ENCODE measurements around the gene ADAMTS2.
"Not testable (repeated sequence)": the region's sequence is repeated elsewhere in the genome, so short reads cannot be mapped to it uniquely, and the experiment has no call there.

Gene ADAMTS2

DNA sequence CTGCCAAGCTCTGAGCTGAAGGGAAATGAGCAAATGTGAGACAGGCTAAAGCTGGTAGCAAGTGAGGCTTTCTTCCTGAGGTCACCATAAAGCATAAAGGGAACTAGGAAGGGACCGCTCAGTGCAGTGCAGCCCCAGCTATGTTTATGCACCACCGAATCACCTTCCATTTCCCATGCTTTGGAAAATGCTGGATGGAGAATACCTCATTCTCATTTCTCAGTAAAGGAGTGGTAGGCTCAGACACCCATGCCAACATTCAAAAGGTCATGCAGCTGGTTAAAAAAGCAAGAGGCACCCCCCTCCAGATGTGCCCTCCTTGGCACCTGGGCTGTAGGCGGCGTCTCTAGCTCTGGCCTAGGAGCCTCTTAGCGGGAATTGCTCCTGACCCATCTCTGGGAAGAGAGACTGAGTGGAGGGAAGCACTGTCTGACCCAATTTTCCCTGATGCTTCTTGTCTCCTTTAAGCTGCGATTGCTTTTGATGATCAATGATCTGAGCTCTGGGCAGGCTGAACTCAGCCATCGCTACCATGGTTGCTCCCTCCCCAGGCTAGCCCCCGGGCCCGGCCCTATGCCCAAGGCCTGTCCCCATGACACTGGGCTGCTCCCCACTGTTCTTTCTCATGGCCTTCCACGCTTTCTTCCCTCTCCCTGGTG is 226.4 kb downstream of the ADAMTS2 start:
- DNase-seq = no peak

DNA sequence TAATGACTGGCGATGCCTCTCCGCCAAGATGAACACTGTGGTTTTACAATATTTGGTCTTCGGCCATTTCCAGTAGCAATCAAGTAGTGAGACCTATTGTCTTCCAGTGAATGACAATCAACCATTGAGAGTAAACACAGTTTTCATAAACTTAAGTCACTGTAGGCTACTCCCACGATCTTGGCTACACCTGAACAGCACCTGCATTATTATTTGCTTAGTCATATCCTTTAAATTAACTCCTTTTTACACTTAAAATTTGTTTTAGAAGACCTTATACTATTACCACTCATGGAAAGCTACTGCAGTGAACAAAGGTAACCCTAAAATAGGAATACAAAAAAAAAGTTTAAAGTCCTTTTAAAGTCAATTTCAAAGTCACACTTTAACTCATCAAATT is 226.9 kb downstream of the ADAMTS2 start:
- no peak for DNase-seq

DNA sequence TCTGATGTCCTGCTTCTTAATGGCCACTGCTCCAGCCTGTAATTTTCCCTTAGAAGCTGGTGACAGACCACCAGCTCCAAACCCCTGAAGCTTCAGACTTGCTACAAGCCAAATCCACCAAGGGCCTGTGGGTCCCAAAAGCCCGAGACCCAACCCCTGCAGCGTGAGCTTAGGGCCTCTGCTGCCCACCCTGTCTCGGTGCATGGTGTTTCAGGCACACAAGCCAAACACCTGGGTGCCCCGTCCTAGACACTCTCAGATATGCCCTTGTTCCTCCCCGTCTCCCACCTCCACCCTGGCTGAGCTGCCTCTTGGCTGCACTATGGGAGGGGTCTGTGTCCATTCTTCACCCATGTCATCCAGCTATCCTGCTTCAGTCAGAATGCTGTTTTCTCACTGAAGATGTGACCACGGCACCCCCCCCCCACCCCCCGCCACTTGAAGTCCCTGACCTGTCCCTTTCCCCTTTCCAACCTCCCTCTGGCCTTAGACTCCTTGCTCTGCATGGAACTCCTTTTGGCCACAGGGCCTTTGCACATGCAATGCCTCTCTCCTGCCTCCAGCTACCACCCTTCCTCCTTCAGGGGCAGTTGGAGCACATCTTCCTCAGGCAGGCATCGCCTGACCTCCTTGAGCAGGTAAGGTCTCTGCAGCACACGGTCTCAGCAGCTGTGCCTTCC is 229.3 kb downstream of the ADAMTS2 start:
- no peak for DNase-seq

DNA sequence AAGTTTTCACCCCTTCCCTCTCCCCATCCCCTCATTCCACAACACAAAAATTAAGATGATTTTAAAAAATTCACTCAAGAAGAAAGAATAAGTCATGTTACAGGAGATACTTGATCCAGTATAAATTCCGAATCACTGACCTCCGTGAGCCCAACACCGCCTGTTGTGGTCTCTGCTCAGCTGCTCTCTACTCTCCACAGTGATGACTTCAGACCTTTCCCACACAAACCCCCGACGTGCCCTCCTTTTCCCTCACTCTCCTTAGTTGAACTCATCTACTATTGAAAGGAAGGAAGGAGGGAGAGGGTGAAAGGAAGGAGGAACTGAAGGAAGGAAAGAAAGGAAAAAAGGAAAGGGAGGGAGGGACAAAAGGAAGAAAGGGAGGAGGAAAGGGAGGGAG is 230.0 kb downstream of the ADAMTS2 start:
- DNase-seq = no peak

DNA sequence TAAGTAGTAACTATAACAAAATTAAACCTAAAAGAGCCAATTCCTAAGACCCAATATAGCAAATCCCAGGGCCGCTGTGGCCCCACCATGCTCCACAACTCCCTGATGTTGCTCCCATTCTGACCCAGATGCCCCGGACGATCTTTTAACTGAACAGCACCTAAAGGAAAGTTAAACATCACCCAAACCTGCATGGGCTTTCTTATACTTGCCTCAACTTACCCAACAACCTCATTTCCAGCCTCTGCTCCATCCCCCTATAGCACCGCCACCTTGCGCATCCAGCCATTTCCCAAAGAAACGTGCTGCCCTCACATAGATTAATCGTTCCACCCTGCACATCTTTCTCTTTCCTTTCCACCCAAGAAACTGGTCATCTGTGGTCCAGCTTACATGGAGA is 230.5 kb downstream of the ADAMTS2 start:
- no peak for DNase-seq

DNA sequence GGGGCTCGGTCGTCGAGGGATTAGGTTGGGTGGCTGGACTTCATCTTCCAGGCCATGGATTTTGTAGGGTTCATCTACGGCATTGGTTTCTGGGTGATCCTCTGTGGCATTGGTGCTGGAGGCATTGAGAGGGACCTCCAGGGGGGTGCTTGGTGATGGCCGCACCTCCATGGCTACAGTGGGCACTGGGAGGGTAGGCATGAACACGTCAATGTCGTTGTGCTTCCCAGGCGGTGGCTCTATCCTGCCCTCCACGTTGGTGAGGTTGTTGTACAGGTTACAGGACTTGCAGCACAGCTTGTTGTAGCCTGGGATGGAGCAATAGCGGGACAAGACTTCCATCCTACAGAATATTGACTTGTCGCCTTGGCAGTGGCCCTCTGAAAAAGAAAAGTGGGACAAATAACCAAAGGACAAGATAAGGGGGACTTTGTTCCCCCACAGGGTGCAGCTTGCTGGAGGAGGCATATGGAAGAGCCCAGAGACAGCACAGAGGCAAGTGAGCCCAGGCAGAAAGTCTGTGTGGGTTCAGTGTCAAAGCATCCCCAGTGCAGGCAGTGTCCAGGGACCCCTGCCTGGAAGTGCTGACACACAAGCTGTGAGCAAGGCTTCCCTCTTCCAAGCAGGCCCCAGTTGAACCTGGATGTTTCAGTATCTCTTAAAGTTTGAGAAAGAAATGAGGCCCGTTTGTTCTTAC is 231.2 kb downstream of the ADAMTS2 start:
- DNase-seq = no peak

DNA sequence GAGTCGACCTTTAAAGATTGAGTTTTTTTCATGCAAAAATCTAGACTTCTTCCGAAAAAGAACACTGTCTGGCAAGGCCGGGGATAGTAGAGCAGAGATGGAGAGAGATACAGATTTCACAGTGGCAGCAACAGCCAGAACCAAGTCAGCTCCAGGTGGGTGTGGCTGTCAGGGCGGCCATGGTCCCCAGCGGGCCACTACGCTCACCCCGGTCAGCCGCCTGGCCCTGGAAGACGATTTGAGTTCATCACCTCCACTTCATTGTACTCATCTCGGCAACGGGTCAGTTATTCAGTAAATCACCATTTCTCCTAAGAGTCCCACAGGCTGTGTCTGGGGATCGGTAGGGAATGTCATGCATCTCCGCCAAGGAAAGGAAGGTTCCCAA is 232.1 kb downstream of the ADAMTS2 start:
- no peak for DNase-seq

DNA sequence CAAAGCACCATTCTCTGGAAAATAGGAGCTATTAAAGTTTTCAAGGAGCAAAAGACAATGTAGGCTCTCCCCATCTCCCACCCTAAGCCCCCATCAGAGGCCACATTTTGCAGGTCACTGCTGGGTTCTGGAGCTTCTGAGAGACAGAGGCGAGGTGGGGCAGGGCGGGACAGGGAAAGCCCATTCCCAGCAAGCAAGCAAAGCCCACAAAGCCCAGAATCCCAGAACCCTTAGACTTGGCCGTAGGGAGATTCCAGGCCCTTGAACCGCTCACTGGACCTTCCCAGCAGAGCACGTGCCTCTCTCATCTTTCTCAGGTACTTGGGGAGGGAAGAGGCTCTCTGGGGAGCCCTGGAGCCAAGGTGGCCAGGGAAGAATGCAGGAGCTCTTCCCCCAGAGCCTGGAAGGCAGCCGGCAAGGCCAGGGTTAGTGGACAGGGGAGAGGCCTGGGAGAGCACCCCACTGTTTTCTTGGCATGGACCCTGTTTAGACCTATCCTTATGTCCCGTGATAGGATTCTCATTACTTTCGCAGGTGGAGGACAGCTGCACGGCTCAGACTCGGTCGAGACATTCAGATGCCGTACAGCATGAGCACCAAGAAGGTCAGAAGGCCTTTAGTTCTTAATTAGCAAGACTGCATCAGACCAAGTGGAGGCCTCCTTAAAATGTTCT is 232.7 kb downstream of the ADAMTS2 start:
- DNase-seq = no peak

DNA sequence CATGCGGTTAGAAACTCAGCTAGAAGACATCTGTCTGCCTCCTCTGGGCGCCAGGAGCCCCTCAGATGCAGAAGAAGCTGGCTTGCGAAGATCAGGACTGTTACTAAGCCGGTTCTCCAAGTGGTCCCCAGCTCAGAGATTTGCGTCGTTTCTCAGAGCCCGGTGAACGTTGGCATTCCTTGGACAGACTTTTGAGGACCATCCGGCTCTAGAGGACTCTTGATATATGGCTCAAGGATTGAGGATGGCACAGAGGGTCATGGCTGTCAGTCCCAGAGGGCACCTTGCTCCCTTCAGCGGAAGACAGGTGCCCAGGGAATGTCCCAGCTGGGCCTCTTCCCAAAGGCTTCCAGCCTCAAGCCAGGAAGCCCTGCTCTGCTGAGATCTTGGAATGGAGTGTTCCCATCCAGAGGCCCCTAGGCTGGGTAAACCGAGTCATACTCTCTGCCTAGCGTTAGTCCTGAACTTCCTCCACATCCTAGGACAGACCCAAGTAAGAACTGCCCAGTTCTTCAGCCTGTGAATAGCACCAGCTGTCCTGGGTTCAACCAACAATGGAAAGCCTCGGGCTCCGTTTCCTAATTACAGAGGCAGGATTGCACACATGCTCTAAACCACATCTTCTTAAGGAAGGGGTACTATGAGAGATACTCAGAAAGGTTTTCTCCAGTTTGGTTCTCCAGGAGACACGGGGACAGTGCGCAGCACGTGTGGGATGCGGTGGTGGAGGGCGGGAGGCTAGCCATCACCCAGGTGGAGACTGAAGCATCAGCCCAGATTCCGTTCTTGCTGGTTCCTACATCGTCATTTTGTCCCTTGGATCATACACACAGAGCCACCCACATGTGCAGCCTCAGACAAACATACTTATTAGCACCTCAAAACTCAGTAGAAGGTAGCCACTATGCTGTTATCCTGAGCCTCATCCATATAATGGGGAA is 233.7 kb downstream of the ADAMTS2 start:
- no peak for DNase-seq

DNA sequence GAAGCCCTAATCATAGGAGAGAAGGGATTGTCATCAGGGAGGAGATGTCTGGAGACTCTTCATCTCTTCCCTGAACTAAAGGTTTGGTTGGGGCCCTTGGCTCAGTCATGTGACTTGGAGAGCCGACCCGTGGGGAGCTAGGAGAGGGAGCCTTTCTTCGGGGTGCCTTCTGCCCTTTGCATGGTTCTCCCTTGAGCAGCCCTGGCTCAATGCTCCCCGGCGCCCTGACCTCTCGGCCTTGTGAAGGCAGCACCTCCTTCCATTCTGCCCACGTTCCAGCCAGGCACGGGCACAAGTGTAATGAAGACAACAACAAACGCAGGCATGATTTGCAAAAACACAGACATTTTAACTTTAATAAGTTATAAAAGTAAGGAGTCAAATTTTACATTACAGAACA is 234.7 kb downstream of the ADAMTS2 start:
- no peak for DNase-seq

DNA sequence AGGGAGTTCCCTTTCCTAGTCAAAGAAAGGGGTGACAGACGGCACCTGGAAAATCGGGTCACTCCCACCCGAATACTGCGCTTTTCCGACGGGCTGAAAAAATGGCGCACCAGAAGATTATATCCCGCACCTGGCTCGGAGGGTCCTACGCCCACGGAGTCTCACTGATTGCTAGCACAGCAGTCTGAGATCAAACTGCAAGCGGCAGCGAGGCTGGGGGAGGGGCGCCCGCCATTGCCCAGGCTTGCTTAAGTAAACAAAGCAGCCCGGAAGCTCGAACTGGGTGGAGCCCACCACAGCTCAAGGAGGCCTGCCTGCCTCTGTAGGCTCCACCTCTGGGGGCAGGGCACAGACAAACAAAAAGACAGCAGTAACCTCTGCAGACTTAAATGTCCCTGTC is 244.0 kb downstream of the ADAMTS2 start:
- DNase-seq = not testable (repeated sequence)

DNA sequence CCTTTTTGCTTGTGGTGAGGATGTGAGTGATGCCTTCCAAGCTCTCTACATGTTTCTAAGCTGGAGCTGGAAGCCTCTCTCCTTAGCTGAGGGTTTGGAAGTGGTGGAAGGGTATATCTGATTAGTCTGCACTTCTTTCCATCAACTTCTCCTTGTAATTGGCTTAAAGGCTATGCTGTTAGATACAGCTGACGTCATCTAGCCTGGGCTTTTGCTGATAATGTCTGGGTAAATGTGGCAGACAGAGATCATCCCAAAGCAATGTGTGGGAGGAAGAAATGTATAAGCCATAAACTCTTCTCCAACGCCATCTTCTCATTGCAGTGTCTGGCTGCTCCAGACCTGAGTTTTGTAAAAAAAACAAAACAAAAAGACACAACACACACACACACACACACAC is 255.8 kb downstream of the ADAMTS2 start:
- DNase-seq = no peak

DNA sequence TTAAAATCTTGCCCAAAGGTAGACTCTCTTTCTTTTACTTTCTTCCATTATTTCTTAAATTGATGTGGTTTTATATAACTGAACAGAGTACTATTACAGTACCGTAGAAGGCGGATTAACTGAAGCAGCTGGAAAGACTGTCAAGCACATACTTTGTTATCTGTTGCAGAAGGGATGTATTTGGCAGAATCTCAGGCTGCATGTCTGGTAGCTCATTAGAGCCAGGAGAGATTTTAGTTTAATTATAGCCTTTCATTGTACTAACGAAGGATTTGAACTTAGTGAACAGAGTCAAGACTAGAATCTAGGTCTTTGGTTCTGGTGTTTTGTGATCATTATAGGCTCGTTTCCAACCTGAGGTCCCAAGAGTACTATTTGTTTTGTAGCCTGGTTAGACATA is 264.5 kb downstream of the ADAMTS2 start:
- DNase-seq = no peak

DNA sequence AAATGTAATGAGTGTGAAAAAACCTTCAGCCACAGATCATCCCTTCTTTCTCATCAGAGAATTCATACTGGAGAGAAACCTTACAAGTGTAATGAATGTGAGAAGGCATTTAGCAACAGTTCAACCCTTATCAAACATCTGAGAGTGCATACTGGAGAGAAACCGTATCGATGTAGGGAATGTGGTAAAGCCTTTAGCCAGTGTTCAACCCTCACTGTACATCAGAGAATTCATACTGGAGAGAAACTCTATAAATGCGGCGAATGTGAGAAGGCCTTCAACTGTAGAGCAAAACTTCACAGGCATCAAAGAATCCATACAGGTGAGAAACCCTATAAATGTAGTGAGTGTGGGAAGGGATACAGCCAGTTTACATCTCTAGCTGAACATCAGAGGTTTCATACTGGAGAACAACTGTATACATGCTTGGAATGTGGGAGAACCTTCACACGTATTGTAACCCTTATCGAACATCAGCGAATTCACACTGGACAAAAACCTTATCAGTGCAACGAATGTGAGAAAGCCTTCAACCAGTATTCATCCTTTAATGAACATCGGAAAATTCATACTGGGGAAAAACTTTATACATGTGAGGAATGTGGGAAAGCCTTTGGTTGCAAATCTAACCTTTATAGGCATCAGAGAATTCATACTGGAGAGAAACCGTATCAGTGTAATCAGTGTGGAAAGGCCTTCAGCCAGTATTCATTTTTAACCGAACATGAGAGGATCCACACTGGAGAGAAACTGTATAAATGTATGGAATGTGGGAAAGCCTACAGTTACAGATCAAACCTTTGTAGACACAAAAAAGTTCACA is 265.9 kb downstream of the ADAMTS2 start:
- DNase-seq = no peak

DNA sequence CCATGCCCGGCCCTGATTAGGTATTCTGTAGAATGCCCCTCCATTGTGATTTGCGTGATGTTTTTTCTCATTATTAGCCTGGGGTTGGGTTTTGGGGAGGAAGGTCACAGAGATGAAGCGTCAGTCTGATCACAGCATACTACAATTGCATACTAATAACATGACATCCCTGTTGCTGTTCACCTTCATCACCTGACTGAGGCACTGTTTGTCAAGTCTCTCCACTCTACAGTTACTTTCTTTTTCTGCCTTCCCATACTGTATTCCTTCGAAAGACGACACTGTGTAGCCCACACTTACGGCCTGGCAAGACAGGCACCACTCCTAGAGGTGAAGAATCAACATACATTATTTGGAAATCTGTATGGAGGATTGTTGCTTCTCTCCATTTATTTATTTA is 279.6 kb downstream of the ADAMTS2 start:
- no peak for DNase-seq

DNA sequence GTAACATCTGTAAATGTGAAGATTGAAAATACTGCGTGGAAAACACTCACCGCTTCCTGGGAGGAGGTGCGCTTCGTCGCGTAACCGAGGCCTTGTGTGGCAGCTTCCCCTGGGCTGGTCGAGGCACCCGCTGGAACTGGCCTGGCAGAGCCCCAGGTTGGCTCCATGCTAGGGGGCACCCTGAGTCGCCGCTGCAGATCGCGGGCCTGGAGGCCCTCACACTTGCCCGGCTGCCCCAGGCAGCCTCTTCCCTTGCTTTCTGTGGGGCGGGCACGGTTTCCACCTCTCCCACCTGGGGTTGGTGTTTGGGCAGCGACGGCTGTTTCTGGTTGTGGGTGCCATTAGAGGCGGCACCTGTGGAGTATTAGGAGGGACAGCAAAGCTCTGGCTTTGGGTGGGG is 284.2 kb downstream of the ADAMTS2 start:
- no peak for DNase-seq

Data from GOT3 (cell line).